NT2/D1 (cell line): ENCODE measurements around the gene PTH2.

ENCODE experiments used
- DNase-seq: peaks from one replicate; pipeline ENCODE4 v3.0.0-alpha.2; 2011; ENCODE audit warnings: low read depth, low spot score
- H3K27me3 ChIP-seq: 2 replicates; pipeline ENCODE4 v1.6.0; 2011; ENCODE audit warnings: mild to moderate bottlenecking; ENCODE audit not compliant: insufficient read length, insufficient read depth
- H3K36me3 ChIP-seq: 2 replicates; pipeline ENCODE4 v1.6.1; 2011; ENCODE audit warnings: mild to moderate bottlenecking, low read length, mixed read lengths; ENCODE audit not compliant: insufficient read depth, insufficient read length
- H3K4me1 ChIP-seq: 2 replicates; pipeline ENCODE4 v1.5.1; 2011; ENCODE audit not compliant: insufficient read depth, insufficient read length
- H3K4me3 ChIP-seq: 2 replicates; pipeline ENCODE4 v1.5.1; 2011; ENCODE audit warnings: low read depth; ENCODE audit not compliant: insufficient read length
- H3K9ac ChIP-seq: 2 replicates; pipeline ENCODE4 v1.6.0; 2011; ENCODE audit warnings: low read depth; ENCODE audit not compliant: insufficient read length
- H3K9me3 ChIP-seq: 2 replicates; pipeline ENCODE4 v1.5.1; 2011; ENCODE audit warnings: mild to moderate bottlenecking, low read length; ENCODE audit not compliant: insufficient read depth
- SUZ12 ChIP-seq: IDR thresholded peaks from 2 replicates; pipeline ENCODE4 v1.6.1; 2011; ENCODE audit not compliant: insufficient read length, insufficient read depth; ENCODE audit errors: extremely low read depth
- YY1 ChIP-seq: IDR thresholded peaks from 2 replicates; pipeline ENCODE4 v1.6.1; 2011; ENCODE audit not compliant: insufficient read length, insufficient read depth
- ZNF274 ChIP-seq: IDR thresholded peaks from 2 replicates; pipeline ENCODE4 v1.6.1; 2011; ENCODE audit warnings: mild to moderate bottlenecking, low read depth, low read length

The PTH2 gene

DNA sequence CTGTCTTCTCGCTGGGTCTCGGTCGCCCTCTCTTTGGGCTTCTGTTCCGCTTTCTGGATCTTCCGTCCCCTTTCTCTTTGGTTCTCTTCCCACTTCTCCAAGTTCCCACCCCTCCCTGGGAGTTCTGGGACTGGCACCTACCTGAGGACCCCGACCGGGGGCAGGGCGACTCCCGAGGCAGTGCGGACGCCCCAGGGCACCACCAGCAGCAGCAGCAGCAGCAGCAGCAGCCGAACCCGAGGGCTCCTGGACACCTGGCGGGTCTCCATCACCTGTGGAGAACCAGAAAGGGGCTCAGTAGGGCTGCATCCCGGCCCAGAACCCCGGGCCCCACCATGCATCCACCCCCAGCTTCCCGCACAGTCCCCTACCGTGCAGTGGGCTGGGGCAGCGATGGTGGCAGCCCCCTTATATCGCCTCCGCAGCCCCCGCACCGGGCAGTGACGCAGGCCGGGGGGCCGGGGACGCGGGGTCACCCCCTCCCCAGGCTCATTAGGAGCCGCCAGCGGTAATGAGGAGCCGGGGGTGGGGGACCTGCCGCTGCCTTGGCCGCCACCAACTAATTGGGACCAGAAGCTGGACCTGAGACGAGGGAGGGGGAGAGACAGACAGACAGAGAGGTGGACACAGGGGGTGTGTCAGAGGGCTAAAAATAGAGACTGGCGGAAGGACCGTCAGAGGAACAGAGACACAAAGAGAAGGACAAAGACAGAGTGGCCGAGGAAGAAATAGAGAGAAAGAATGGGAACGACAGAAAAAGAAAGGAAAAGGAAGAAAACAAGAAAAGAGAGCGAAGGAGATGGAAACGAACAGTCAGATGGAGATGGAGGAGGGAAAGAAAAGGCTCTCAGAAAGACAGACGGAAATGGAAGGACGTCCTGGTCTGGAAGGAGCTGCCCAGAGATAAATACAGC, at the start of gene PTH2:
Gene PTH2, minus strand, starts transcription at position 371 of the 914 bp plus-strand sequence. Its CDS starts 102 bp downstream, at position 269.
- peak within 1 kb of the TSS; percentile 61 for H3K9ac ChIP-seq
- TF ChIP-seq SUZ12 (no peak), YY1 (no peak), ZNF274 (no peak)
- H3K27me3 ChIP-seq: peaks cover 64% of the 10 kb centered on the region
- no peaks in the 10 kb centered on the region for H3K9me3 ChIP-seq
- no peaks in the 10 kb centered on the region for H3K36me3 ChIP-seq
- DNase-seq: no peak
- peak within 1 kb of the TSS; percentile 21 for H3K4me3 ChIP-seq
- H3K4me1 ChIP-seq: peaks cover 11% of the 10 kb centered on the region

GRCh38 chr19:49472936-49473335, 49.7 kb upstream of the PTH2 start:
- no peak for TF ChIP-seq SUZ12
- TF ChIP-seq ZNF274: no peak
- no peak for TF ChIP-seq YY1
- Histone ChIP-seq H3K36me3 (peaks cover 17% of the 10 kb centered on the region), H3K9ac (no peak overlapping the region)

GRCh38 chr19:49470615-49470978, 47.4 kb upstream of the PTH2 start:
- peaks cover 25% of the 10 kb centered on the region for H3K36me3 ChIP-seq
- no peak overlapping the region for H3K9ac ChIP-seq
- DNase-seq: no peak
- H3K4me1 ChIP-seq: peaks cover 2% of the 10 kb centered on the region
- no peak overlapping the region for H3K4me3 ChIP-seq
- peaks cover 8% of the 10 kb centered on the region for H3K27me3 ChIP-seq
- TF ChIP-seq ZNF274 (no peak), SUZ12 (no peak), YY1 (no peak)
- H3K9me3 ChIP-seq: no peaks in the 10 kb centered on the region

More at GRCh38 chr19:49472936-49473335, 49.7 kb upstream of the PTH2 start:
- Histone ChIP-seq H3K4me1 (peaks cover 4% of the 10 kb centered on the region), H3K9me3 (no peaks in the 10 kb centered on the region), H3K27me3 (peaks cover 8% of the 10 kb centered on the region), H3K4me3 (no peak overlapping the region)
- no peak for DNase-seq

DNA sequence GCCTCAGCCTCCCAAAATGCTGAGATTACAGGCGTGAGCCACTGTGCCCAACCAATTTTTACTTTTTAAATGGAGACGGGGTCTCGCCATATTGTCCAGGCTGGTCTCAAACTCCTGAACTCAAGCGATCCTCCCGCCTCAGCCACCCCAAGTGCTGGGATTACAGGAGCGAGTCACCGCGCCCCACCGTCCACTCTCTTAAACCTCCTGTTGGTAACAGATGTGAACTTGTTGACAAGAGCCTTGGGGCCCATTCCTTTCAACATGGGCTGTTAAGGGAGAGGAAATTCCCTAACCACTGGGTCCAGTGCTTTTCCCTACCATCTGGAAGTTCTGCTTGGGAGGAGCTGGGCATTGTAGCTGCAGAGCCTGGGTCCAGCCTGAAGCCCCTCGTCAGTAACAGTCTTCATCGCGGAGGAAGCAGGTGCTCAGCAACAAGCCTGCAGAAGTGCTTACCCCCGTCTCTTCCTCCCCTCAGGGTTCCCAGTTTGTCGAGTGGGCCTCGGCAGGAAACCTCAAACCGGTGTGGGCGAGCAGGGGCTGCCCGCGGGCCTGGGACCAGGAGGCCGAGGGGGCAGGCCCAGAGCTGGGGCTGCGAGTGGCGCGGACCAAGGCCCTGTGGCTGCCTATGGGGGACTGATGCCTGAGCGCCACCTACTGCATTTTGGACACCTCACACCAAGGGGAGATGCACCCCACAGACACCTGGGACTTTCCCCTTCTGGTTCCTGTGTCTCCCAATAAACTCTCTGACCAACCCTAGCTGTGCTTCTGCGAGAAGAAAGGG, 46.8 kb upstream of the PTH2 start:
- Histone ChIP-seq H3K27me3 (peaks cover 6% of the 10 kb centered on the region), H3K9ac (no peak overlapping the region), H3K4me1 (peaks cover 2% of the 10 kb centered on the region), H3K9me3 (no peaks in the 10 kb centered on the region), H3K36me3 (peaks cover 31% of the 10 kb centered on the region), H3K4me3 (no peak overlapping the region)
- no peak for DNase-seq
- TF ChIP-seq YY1: no peak
- TF ChIP-seq ZNF274: no peak
- TF ChIP-seq SUZ12: no peak

GRCh38 chr19:49468746-49469447, 45.7 kb upstream of the PTH2 start:
- DNase-seq: no peak
- Histone ChIP-seq H3K27me3 (no peaks in the 10 kb centered on the region), H3K9ac (no peak overlapping the region), H3K4me3 (no peak overlapping the region), H3K36me3 (peaks cover 42% of the 10 kb centered on the region), H3K4me1 (peaks cover 2% of the 10 kb centered on the region), H3K9me3 (no peaks in the 10 kb centered on the region)
- TF ChIP-seq ZNF274: no peak
- no peak for TF ChIP-seq SUZ12
- no peak for TF ChIP-seq YY1

DNA sequence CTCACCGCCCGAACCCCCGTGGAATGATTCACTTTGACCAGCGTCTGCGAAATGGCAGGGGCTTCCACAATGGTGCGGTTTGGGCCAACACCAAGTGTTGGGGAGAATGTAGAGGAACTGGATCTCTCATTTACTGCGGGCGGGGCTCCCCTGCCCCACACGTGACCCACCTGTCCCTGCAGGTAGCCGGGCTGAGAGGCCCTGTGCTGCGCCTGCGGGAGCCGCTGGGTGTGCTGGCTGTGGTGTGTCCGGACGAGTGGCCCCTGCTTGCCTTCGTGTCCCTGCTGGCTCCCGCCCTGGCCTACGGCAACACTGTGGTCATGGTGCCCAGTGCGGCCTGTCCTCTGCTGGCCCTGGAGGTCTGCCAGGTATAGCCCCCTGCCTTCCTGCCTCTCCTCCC, 45.0 kb upstream of the PTH2 start:
- no peak overlapping the region for H3K4me3 ChIP-seq
- no peak for DNase-seq
- no peak overlapping the region for H3K9ac ChIP-seq
- TF ChIP-seq YY1 (no peak), SUZ12 (no peak), ZNF274 (no peak)
- H3K36me3 ChIP-seq: peaks cover 45% of the 10 kb centered on the region
- H3K27me3 ChIP-seq: no peaks in the 10 kb centered on the region
- H3K9me3 ChIP-seq: no peaks in the 10 kb centered on the region
- H3K4me1 ChIP-seq: no peaks in the 10 kb centered on the region
